Endodermal cell (in vitro differentiated cells): ENCODE data around the gene LAP3. TPM values are rescaled to one million over a fixed set of nuclear protein-coding genes. Genes with fewer than 3 reads are reported as not detected.

Experiments
- DNase-seq: peaks from one replicate; pipeline ENCODE4 v3.0.0-alpha.2; 2017
- H3K27ac ChIP-seq: 2 replicates; pipeline ENCODE4 v1.5.1; 2013; ENCODE audit warnings: mild to moderate bottlenecking, low read depth, low read length, moderate library complexity
- H3K27me3 ChIP-seq: 2 replicates; pipeline ENCODE4 v1.6.1; 2013; ENCODE audit warnings: mild to moderate bottlenecking, low read length, moderate library complexity; ENCODE audit not compliant: insufficient read depth, control insufficient read depth, poor library complexity, severe bottlenecking
- H3K36me3 ChIP-seq: 2 replicates; pipeline ENCODE4 v1.7.0; 2013; ENCODE audit warnings: mild to moderate bottlenecking, low read length, moderate library complexity; ENCODE audit not compliant: control insufficient read depth, insufficient read depth
- H3K4me1 ChIP-seq: one replicate; pipeline ENCODE4 v1.7.0; 2013; ENCODE audit warnings: low read length; ENCODE audit not compliant: control insufficient read depth, insufficient read depth
- H3K4me3 ChIP-seq: 2 replicates; pipeline ENCODE4 v1.5.1; 2013; ENCODE audit warnings: mild to moderate bottlenecking, low read length, moderate library complexity
- H3K9ac ChIP-seq: 2 replicates; pipeline ENCODE4 v1.6.1; 2013; ENCODE audit warnings: mild to moderate bottlenecking, low read length, moderate library complexity; ENCODE audit not compliant: poor library complexity, severe bottlenecking; ENCODE audit errors: extremely low read depth
- H3K9me3 ChIP-seq: 2 replicates; pipeline ENCODE4 v1.6.1; 2013; ENCODE audit warnings: mild to moderate bottlenecking, low read length, moderate library complexity; ENCODE audit not compliant: control insufficient read depth
- H3K27ac Mint-ChIP-seq: 2 replicates; pipeline ENCODE4 v1.8.0; 2020; ENCODE audit warnings: mixed read lengths
- H3K27me3 Mint-ChIP-seq: 2 replicates; pipeline ENCODE4 v1.8.0; 2021; ENCODE audit warnings: mild to moderate bottlenecking, mixed read lengths; ENCODE audit not compliant: insufficient read depth
- H3K36me3 Mint-ChIP-seq: 2 replicates; pipeline ENCODE4 v1.8.0; 2020; ENCODE audit warnings: low read depth, mixed read lengths
- H3K4me1 Mint-ChIP-seq: 2 replicates; pipeline ENCODE4 v1.8.0; 2020; ENCODE audit warnings: mixed read lengths
- H3K4me3 Mint-ChIP-seq: 2 replicates; pipeline ENCODE4 v1.8.0; 2020; ENCODE audit warnings: mild to moderate bottlenecking, moderate library complexity, mixed read lengths
- H3K9me3 Mint-ChIP-seq: 2 replicates; pipeline ENCODE4 v1.8.0; 2020; ENCODE audit warnings: mild to moderate bottlenecking, mixed read lengths
- CTCF ChIP-seq: fragments of 200-600 bp; sonication (generic); conservative IDR thresholded peaks from 2 replicates; pipeline ENCODE4 v1.5.0; 2021; ENCODE audit warnings: antibody characterized with exemption, mild to moderate bottlenecking
- WGBS, 2 experiments: methylation state at CpG; one replicate each; pipeline versions ENCODE4 v1.1.5 to v1.1.7; 2013; ENCODE audit warnings: missing lambda C conversion rate in 2 of 2, mixed read lengths in 1 of 2; ENCODE audit not compliant: insufficient coverage in 1 of 2, insufficient read length in 1 of 2; 5-methylcytosine and 5-hydroxymethylcytosine counted together
- total RNA-seq, 2 donors: library from RNA; stranded (reverse); fragmentation: NEBNext Ultra II Directional in 1 of 2; extraction: Animal tissue kit (Norgen Biotek cat#: 25700) in 1 of 2; gene quantifications; 2 replicates in 1 of 2; 3 replicates in 1 of 2; pipeline ENCODE4 v1.2.1, GENCODE V29; 2021

The LAP3 gene
- total RNA-seq, 2 donors from 2014 or later: 34.3 to 39.9 TPM

GRCh38 chr4:17545374-17546140 is 31.4 kb upstream of the LAP3 start:
- peaks cover 4% of the 10 kb centered on the region for H3K9me3 Mint-ChIP-seq
- H3K4me1 Mint-ChIP-seq: peaks cover 14% of the 10 kb centered on the region
- TF ChIP-seq CTCF: no peak
- Histone ChIP-seq H3K27me3 (no peaks in the 10 kb centered on the region), H3K9ac (no peak overlapping the region), H3K36me3 (no peaks in the 10 kb centered on the region), H3K4me3 (no peak overlapping the region), H3K4me1 (no peaks in the 10 kb centered on the region), H3K27ac (no peak overlapping the region), H3K9me3 (no peaks in the 10 kb centered on the region)
- peaks cover 70% of the 10 kb centered on the region for H3K27me3 Mint-ChIP-seq
- no peak overlapping the region for H3K27ac Mint-ChIP-seq
- WGBS, 2 experiments: 76 to 80% methylated on average over 8 to 11 of the region's 11 CpGs
- no peak overlapping the region for H3K4me3 Mint-ChIP-seq
- DNase-seq: no peak
- H3K36me3 Mint-ChIP-seq: no peaks in the 10 kb centered on the region

- no peaks in the 10 kb centered on the region for H3K4me1 ChIP-seq
- no peak overlapping the region for H3K4me3 ChIP-seq
- no peaks in the 10 kb centered on the region for H3K27me3 ChIP-seq
- WGBS, 2 experiments: 93 to 100% methylated on average over 6 to 10 of the region's 10 CpGs
- no peak overlapping the region for H3K9ac ChIP-seq
- peaks cover 4% of the 10 kb centered on the region for H3K9me3 Mint-ChIP-seq
- H3K36me3 Mint-ChIP-seq: no peaks in the 10 kb centered on the region
- H3K4me1 Mint-ChIP-seq: peaks cover 14% of the 10 kb centered on the region
- DNase-seq: no peak
- H3K9me3 ChIP-seq: no peaks in the 10 kb centered on the region
- no peak for TF ChIP-seq CTCF
- H3K27ac Mint-ChIP-seq: no peak overlapping the region
- no peak overlapping the region for H3K27ac ChIP-seq
- no peaks in the 10 kb centered on the region for H3K36me3 ChIP-seq
- peaks cover 71% of the 10 kb centered on the region for H3K27me3 Mint-ChIP-seq
- H3K4me3 Mint-ChIP-seq: no peak overlapping the region
Measured at GRCh38 chr4:17546222-17546621, 30.8 kb upstream of the LAP3 start.

GRCh38 chr4:17546678-17547077 is 30.3 kb upstream of the LAP3 start:
- no peaks in the 10 kb centered on the region for H3K36me3 Mint-ChIP-seq
- no peak overlapping the region for H3K27ac Mint-ChIP-seq
- H3K27me3 ChIP-seq: no peaks in the 10 kb centered on the region
- H3K36me3 ChIP-seq: no peaks in the 10 kb centered on the region
- no peak overlapping the region for H3K27ac ChIP-seq
- peaks cover 4% of the 10 kb centered on the region for H3K9me3 Mint-ChIP-seq
- H3K9ac ChIP-seq: no peak overlapping the region
- DNase-seq: no peak
- H3K4me3 Mint-ChIP-seq: no peak overlapping the region
- no peaks in the 10 kb centered on the region for H3K9me3 ChIP-seq
- TF ChIP-seq CTCF: no peak
- H3K4me1 Mint-ChIP-seq: peaks cover 14% of the 10 kb centered on the region
- H3K27me3 Mint-ChIP-seq: peaks cover 72% of the 10 kb centered on the region
- no peaks in the 10 kb centered on the region for H3K4me1 ChIP-seq
- H3K4me3 ChIP-seq: no peak overlapping the region
- WGBS, 2 experiments: 71 to 86% methylated on average over 8 to 12 of the region's 12 CpGs
